Smooth muscle cell (in vitro differentiated cells): ENCODE measurements around the gene HOXA2. TPM values are rescaled to one million over a fixed set of nuclear protein-coding genes. Genes with fewer than 3 reads are reported as not detected.

Experiments used
- DNase-seq: peaks from one replicate; lab custom pipeline; 2025; ENCODE audit not compliant: unreplicated experiment; lab: John Stamatoyannopoulos, UW
- H2AFZ ChIP-seq: fragments of 200-600 bp; sonication (generic); 2 replicates; pipeline ENCODE4 v1.6.0; 2016; ENCODE audit warnings: antibody characterized with exemption, low read depth, mild to moderate bottlenecking
- H3F3A ChIP-seq: fragments of 200-600 bp; sonication (generic); 2 replicates; pipeline ENCODE4 v1.6.0; 2017; ENCODE audit warnings: antibody characterized with exemption, low read depth
- H3K27ac ChIP-seq: fragments of 200-600 bp; sonication (generic); 2 replicates; pipeline ENCODE4 v1.5.1; 2016; ENCODE audit warnings: low read depth, mild to moderate bottlenecking
- H3K27me3 ChIP-seq: fragments of 200-600 bp; sonication (generic); 2 replicates; pipeline ENCODE4 v1.6.1; 2016; ENCODE audit warnings: low read depth, mild to moderate bottlenecking
- H3K36me3 ChIP-seq: fragments of 200-600 bp; sonication (generic); 2 replicates; pipeline ENCODE4 v1.5.1; 2016; ENCODE audit warnings: low read depth
- H3K4me1 ChIP-seq: fragments of 200-600 bp; sonication (generic); 2 replicates; pipeline ENCODE4 v1.5.1; 2016; ENCODE audit warnings: low read depth
- H3K4me2 ChIP-seq: fragments of 200-600 bp; sonication (generic); 2 replicates; pipeline ENCODE4 v1.6.0; 2016; ENCODE audit warnings: mild to moderate bottlenecking
- H3K4me3 ChIP-seq: fragments of 200-600 bp; sonication (generic); 2 replicates; pipeline ENCODE4 v1.5.1; 2016; ENCODE audit warnings: mild to moderate bottlenecking
- H3K79me2 ChIP-seq: fragments of 200-600 bp; sonication (generic); 2 replicates; pipeline ENCODE4 v1.6.0; 2016; ENCODE audit warnings: low read depth, mild to moderate bottlenecking
- H3K9ac ChIP-seq: fragments of 200-600 bp; sonication (generic); 2 replicates; pipeline ENCODE4 v1.6.0; 2016; ENCODE audit warnings: low read depth
- H3K9me3 ChIP-seq: fragments of 200-600 bp; sonication (generic); replicated peaks from 2 replicates; pipeline ENCODE4 v1.5.1; 2016; ENCODE audit warnings: low read depth
- H4K20me1 ChIP-seq: fragments of 200-600 bp; sonication (generic); 2 replicates; pipeline ENCODE4 v1.6.0; 2016; ENCODE audit warnings: low read depth
- CTCF ChIP-seq: fragments of 200-600 bp; sonication (generic); IDR thresholded peaks from 2 replicates; pipeline ENCODE4 v1.5.1; 2017; ENCODE audit warnings: borderline replicate concordance, mild to moderate bottlenecking, antibody characterized with exemption; ENCODE audit not compliant: insufficient read depth, poor library complexity, severe bottlenecking
- WGBS: methylation state at CpG from one replicate; pipeline ENCODE4 v1.1.7; 2016; ENCODE audit warnings: low lambda C conversion rate; 5-methylcytosine and 5-hydroxymethylcytosine counted together
- polyA plus RNA-seq: library from polyadenylated mRNA; unstranded; fragments of >200 nt; fragmentation: Nextera tagmentation; extraction: Ambion mirVana; gene quantifications from 2 replicates; pipeline ENCODE4 v1.2.1, GENCODE V29; 2016
- total RNA-seq: library from RNA; depleted of rRNA; stranded (reverse); fragments of >200 nt; gene quantifications from 2 replicates; pipeline ENCODE4 v1.2.3, GENCODE V29; 2014

HOXA2 gene
- total and polyA plus RNA-seq, 2 experiments from 2014 or later = not detected

GRCh38 chr7:27112361-27112760, 9.9 kb upstream of the HOXA2 start:
- WGBS = 43% methylated on average over 4 of the region's 4 CpGs
- H3K4me2 ChIP-seq = no peak overlapping the region
- H4K20me1 ChIP-seq = peaks cover 11% of the 10 kb centered on the region
- H3K79me2 ChIP-seq = no peaks in the 10 kb centered on the region
- no peaks in the 10 kb centered on the region for H3K9me3 ChIP-seq
- no peak for TF ChIP-seq CTCF
- H2AFZ ChIP-seq = no peak overlapping the region
- no peak overlapping the region for H3K9ac ChIP-seq
- H3F3A ChIP-seq = no peaks in the 10 kb centered on the region
- H3K27ac ChIP-seq = no peak overlapping the region
- peak overlapping the region; percentile 10 for H3K4me3 ChIP-seq
- peaks cover 100% of the 10 kb centered on the region for H3K27me3 ChIP-seq
- H3K4me1 ChIP-seq = peaks cover 7% of the 10 kb centered on the region
- no peak for DNase-seq
- H3K36me3 ChIP-seq = no peaks in the 10 kb centered on the region

GRCh38 chr7:27111751-27112277, 9.3 kb upstream of the HOXA2 start:
- peaks cover 9% of the 10 kb centered on the region for H3K4me1 ChIP-seq
- H3K9ac ChIP-seq = no peak overlapping the region
- H3K4me2 ChIP-seq = no peak overlapping the region
- no peak overlapping the region for H3K27ac ChIP-seq
- H3K36me3 ChIP-seq = no peaks in the 10 kb centered on the region
- WGBS = 8% methylated on average over 4 of the region's 4 CpGs
- H3K4me3 ChIP-seq = no peak overlapping the region
- no peaks in the 10 kb centered on the region for H3K9me3 ChIP-seq
- H4K20me1 ChIP-seq = peaks cover 11% of the 10 kb centered on the region
- no peak for TF ChIP-seq CTCF
- DNase-seq = no peak
- H2AFZ ChIP-seq = no peak overlapping the region
- peaks cover 100% of the 10 kb centered on the region for H3K27me3 ChIP-seq
- H3K79me2 ChIP-seq = no peaks in the 10 kb centered on the region
- H3F3A ChIP-seq = no peaks in the 10 kb centered on the region

GRCh38 chr7:27111042-27111750, 8.7 kb upstream of the HOXA2 start:
- Histone ChIP-seq H2AFZ (no peak overlapping the region), H3K9ac (no peak overlapping the region), H4K20me1 (peaks cover 11% of the 10 kb centered on the region), H3K79me2 (no peaks in the 10 kb centered on the region), H3F3A (no peaks in the 10 kb centered on the region), H3K27ac (no peak overlapping the region), H3K36me3 (no peaks in the 10 kb centered on the region), H3K9me3 (no peaks in the 10 kb centered on the region), H3K4me1 (peaks cover 11% of the 10 kb centered on the region), H3K4me3 (peak overlapping the region; percentile 24), H3K4me2 (peak overlapping the region; percentile 80), H3K27me3 (peaks cover 100% of the 10 kb centered on the region)
- DNase-seq = no peak
- WGBS = 9% methylated on average over 6 of the region's 6 CpGs
- TF ChIP-seq CTCF = no peak
